ENCODE measurements around the gene MAP2K5. TPM values are rescaled to one million over a fixed set of nuclear protein-coding genes. Genes with fewer than 3 reads are reported as not detected.
A peak's percentile ranks its signal among the peaks of the same experiment; 100 is the strongest.

MAP2K5 gene
- total and polyA plus RNA-seq, 4 donors, result 3.8 to 6.4 (median 5.6) TPM

GRCh38 chr15:67855842-67856241 lies 313.3 kb downstream of the MAP2K5 start:
- Histone ChIP-seq H3K4me3 (ENCODE audit: low read depth in 1 of 3, low read length in 3 of 3) (no peak overlapping the region), H3K27me3 (ENCODE audit: control insufficient read depth in 4 of 4, insufficient read depth in 4 of 4, low read length in 3 of 4) (no peaks in the 10 kb centered on the region), H3K27ac (ENCODE audit: low read depth in 1 of 2, low read length in 2 of 2) (no peak overlapping the region), H3K9me3 (ENCODE audit: control insufficient read depth in 4 of 4, low read length in 3 of 4) (no peaks in the 10 kb centered on the region), H3K4me1 (ENCODE audit: control insufficient read depth in 4 of 4, insufficient read depth in 4 of 4, low read length in 3 of 4) (peaks cover 0 to 2% (median 0%) of the 10 kb centered on the region in 4 donors), H3K36me3 (ENCODE audit: control insufficient read depth in 4 of 4, insufficient read depth in 3 of 4, low read depth in 1 of 4, low read length in 3 of 4) (no peaks in the 10 kb centered on the region), H3K9ac (ENCODE audit: low read depth in 1 of 2, low read length in 2 of 2) (no peak overlapping the region)
- WGBS, result 93% methylated on average over 3 of the region's 3 CpGs
- TF ChIP-seq HNF4A (conservative IDR thresholded peaks at IDR 0.05), result no peak
- TF ChIP-seq TAF1 (conservative IDR thresholded peaks at IDR 0.05), result no peak
- TF ChIP-seq, protein P1, sequence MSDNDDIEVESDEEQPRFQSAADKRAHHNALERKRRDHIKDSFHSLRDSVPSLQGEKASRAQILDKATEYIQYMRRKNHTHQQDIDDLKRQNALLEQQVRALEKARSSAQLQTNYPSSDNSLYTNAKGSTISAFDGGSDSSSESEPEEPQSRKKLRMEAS (IDR thresholded peaks at IDR 0.05), result no peak
- no peak for TF ChIP-seq YY1 (IDR thresholded peaks at IDR 0.05)
- no peak for TF ChIP-seq REST (IDR thresholded peaks at IDR 0.05)
- no peak for TF ChIP-seq FOXA1 (IDR thresholded peaks at IDR 0.05)
- no peak for TF ChIP-seq NR2F2 (IDR thresholded peaks at IDR 0.05)
- no peak for TF ChIP-seq SP1 (IDR thresholded peaks at IDR 0.05)
- TF ChIP-seq ZBTB33 (IDR thresholded peaks at IDR 0.05), result no peak
- TF ChIP-seq GABPA (IDR thresholded peaks at IDR 0.05 in 1 of 2, conservative IDR thresholded peaks at IDR 0.05 in 1 of 2), result no peak
- TF ChIP-seq RAD21 (IDR thresholded peaks at IDR 0.05), result no peak
- TF ChIP-seq FOXA2 (IDR thresholded peaks at IDR 0.05), result no peak
- TF ChIP-seq RXRA (IDR thresholded peaks at IDR 0.05), result no peak
- TF ChIP-seq, protein P2, sequence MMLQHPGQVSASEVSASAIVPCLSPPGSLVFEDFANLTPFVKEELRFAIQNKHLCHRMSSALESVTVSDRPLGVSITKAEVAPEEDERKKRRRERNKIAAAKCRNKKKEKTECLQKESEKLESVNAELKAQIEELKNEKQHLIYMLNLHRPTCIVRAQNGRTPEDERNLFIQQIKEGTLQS (IDR thresholded peaks at IDR 0.05), result no peak
- TF ChIP-seq HNF4G (IDR thresholded peaks at IDR 0.05), result no peak
- TF ChIP-seq CTCF (IDR thresholded peaks at IDR 0.05; ENCODE audit: low read depth, low read length, missing input control), result no peak
- DNase-seq (ENCODE audit: low spot score), result no peak

Small RNA genes lying within 50 kb of the gene (small RNA-seq; reads per million reads assigned to genes)
- 0.27 reads per million, percentile 19 among the genes with 10 or more reads in this experiment for gene RNU6-1

Other genes with a start within 250 kb of the MAP2K5 start
- 1 to 10 TPM; 2.4 to 2.5 TPM for gene C15orf61, start 21.6 kb upstream of the MAP2K5 start, total RNA-seq
- gene C15orf61, start 21.6 kb upstream of the MAP2K5 start, polyA plus RNA-seq, result 1 to 10 TPM; 1.4 to 5.6 TPM

Measured in liver (tissue), 10 donors.